H9 (cell line): ENCODE results near the gene LAMA5. TPM values are rescaled to one million over a fixed set of nuclear protein-coding genes. Genes with fewer than 3 reads are reported as not detected.

Source experiments
- DNase-seq: peaks from one replicate; pipeline ENCODE4 v3.0.0-alpha.2; 2017
- H2AFZ ChIP-seq: one replicate; pipeline ENCODE4 v1.6.1; 2013; ENCODE audit warnings: mild to moderate bottlenecking, low read length, control low read depth, moderate library complexity
- H2AK5ac ChIP-seq: 2 replicates; pipeline ENCODE4 v1.6.1; 2013; ENCODE audit warnings: low read length, control low read depth, mixed read lengths; ENCODE audit not compliant: insufficient read length
- H2BK120ac ChIP-seq: one replicate; pipeline ENCODE4 v1.6.1; 2013; ENCODE audit warnings: low read depth, mild to moderate bottlenecking, low read length, control low read depth, inconsistent platforms; ENCODE audit not compliant: poor library complexity, severe bottlenecking
- H2BK12ac ChIP-seq: 2 replicates; pipeline ENCODE4 v1.6.1; 2013; ENCODE audit warnings: low read length, control low read depth, mixed read lengths, low read depth; ENCODE audit not compliant: insufficient read length
- H2BK15ac ChIP-seq: 2 replicates; pipeline ENCODE4 v1.6.1; 2013; ENCODE audit warnings: low read depth, low read length, control low read depth
- H2BK20ac ChIP-seq: one replicate; pipeline ENCODE4 v1.6.1; 2013; ENCODE audit warnings: low read depth, mild to moderate bottlenecking, low read length, control low read depth, inconsistent platforms; ENCODE audit not compliant: poor library complexity, severe bottlenecking
- H2BK5ac ChIP-seq: 2 replicates; pipeline ENCODE4 v1.6.1; 2013; ENCODE audit warnings: low read length, control low read depth, mixed read lengths; ENCODE audit not compliant: insufficient read length
- H3K14ac ChIP-seq: 2 replicates; pipeline ENCODE4 v1.6.1; 2013; ENCODE audit warnings: low read length, control low read depth; ENCODE audit not compliant: insufficient read depth
- H3K18ac ChIP-seq: 2 replicates; pipeline ENCODE4 v1.6.1; 2013; ENCODE audit warnings: low read depth, mild to moderate bottlenecking, mixed read lengths, low read length, control low read depth; ENCODE audit not compliant: insufficient read length
- H3K23ac ChIP-seq: 2 replicates; pipeline ENCODE4 v1.6.1; 2013; ENCODE audit warnings: low read length, control low read depth, mixed read lengths, low read depth; ENCODE audit not compliant: insufficient read length
- H3K23me2 ChIP-seq: 2 replicates; pipeline ENCODE4 v1.6.1; 2013; ENCODE audit warnings: low read depth, mild to moderate bottlenecking, mixed read lengths, low read length, control low read depth; ENCODE audit not compliant: insufficient read length, poor library complexity, severe bottlenecking
- H3K27ac ChIP-seq: 2 replicates; pipeline ENCODE4 v1.5.1; 2013; ENCODE audit warnings: low read length, control low read depth, mixed read lengths, low read depth; ENCODE audit not compliant: insufficient read length
- H3K27me3 ChIP-seq: 2 replicates; pipeline ENCODE4 v1.6.1; 2013; ENCODE audit warnings: low read length, control low read depth, inconsistent platforms; ENCODE audit not compliant: insufficient read depth
- H3K4ac ChIP-seq: 2 replicates; pipeline ENCODE4 v1.6.1; 2013; ENCODE audit warnings: low read depth, mild to moderate bottlenecking, control low read depth, inconsistent platforms, low read length, moderate library complexity
- H3K4me1 ChIP-seq: 2 replicates; pipeline ENCODE4 v1.6.1; 2013; ENCODE audit warnings: low read length, control low read depth, inconsistent platforms; ENCODE audit not compliant: insufficient read depth
- H3K4me2 ChIP-seq: 2 replicates; pipeline ENCODE4 v1.6.1; 2013; ENCODE audit warnings: low read length, control low read depth, mixed read lengths; ENCODE audit not compliant: insufficient read length, insufficient read depth
- H3K56ac ChIP-seq: 2 replicates; pipeline ENCODE4 v1.6.1; 2013; ENCODE audit warnings: low read depth, mild to moderate bottlenecking, mixed read lengths, low read length, control low read depth; ENCODE audit not compliant: insufficient read length
- H3K79me1 ChIP-seq: 2 replicates; pipeline ENCODE4 v1.6.1; 2013; ENCODE audit warnings: low read depth, mild to moderate bottlenecking, moderate library complexity, low read length, control low read depth, inconsistent platforms; ENCODE audit not compliant: insufficient read depth, poor library complexity, severe bottlenecking
- H3K79me2 ChIP-seq: 2 replicates; pipeline ENCODE4 v1.6.1; 2013; ENCODE audit warnings: low read length, control low read depth, inconsistent platforms; ENCODE audit not compliant: insufficient read depth
- H3K9ac ChIP-seq: 2 replicates; pipeline ENCODE4 v1.6.1; 2013; ENCODE audit warnings: low read length, control low read depth, mixed read lengths; ENCODE audit not compliant: insufficient read length; ENCODE audit errors: extremely low read depth
- H3K9me3 ChIP-seq: one replicate; pipeline ENCODE4 v1.6.1; 2013; ENCODE audit warnings: low read depth, low read length, inconsistent platforms; ENCODE audit not compliant: control insufficient read depth
- H3T11ph ChIP-seq: one replicate; pipeline ENCODE4 v1.6.1; 2013; ENCODE audit warnings: mild to moderate bottlenecking, low read length, control low read depth, inconsistent platforms
- H4K20me1 ChIP-seq: one replicate; pipeline ENCODE4 v1.6.1; 2013; ENCODE audit not compliant: control insufficient read depth, insufficient read length, insufficient read depth
- H4K5ac ChIP-seq: 2 replicates; pipeline ENCODE4 v1.6.1; 2013; ENCODE audit warnings: low read depth, mild to moderate bottlenecking, mixed read lengths, low read length, control low read depth; ENCODE audit not compliant: insufficient read length
- H4K8ac ChIP-seq: replicated peaks from 2 replicates; pipeline ENCODE4 v1.6.1; 2013; ENCODE audit warnings: low read length, control low read depth, mixed read lengths, low read depth; ENCODE audit not compliant: insufficient read length
- H4K91ac ChIP-seq: 2 replicates; pipeline ENCODE4 v1.6.1; 2013; ENCODE audit warnings: low read depth, mild to moderate bottlenecking, moderate library complexity, mixed read lengths, low read length, control low read depth; ENCODE audit not compliant: insufficient read length
- H3K27ac Mint-ChIP-seq, 3 experiments: 2 replicates in 2 of 3; 3 replicates in 1 of 3; pipeline ENCODE4 v1.8.0; 2020 to 2021; ENCODE audit warnings: mixed read lengths in 3 of 3, mild to moderate bottlenecking in 1 of 3, moderate library complexity in 1 of 3
- H3K27me3 Mint-ChIP-seq: 2 replicates; pipeline ENCODE4 v1.8.0; 2021; ENCODE audit warnings: low read depth, mild to moderate bottlenecking, moderate library complexity, mixed read lengths
- H3K36me3 Mint-ChIP-seq, 3 experiments: 2 replicates in 2 of 3; 3 replicates in 1 of 3; pipeline ENCODE4 v1.8.0; 2020 to 2021; ENCODE audit warnings: low read depth in 3 of 3, mixed read lengths in 3 of 3; ENCODE audit not compliant: insufficient read depth in 1 of 3
- H3K4me1 Mint-ChIP-seq, 2 experiments: 2 replicates each; pipeline ENCODE4 v1.8.0; 2020; ENCODE audit warnings: mixed read lengths in 2 of 2
- H3K4me3 Mint-ChIP-seq, 2 experiments: 2 replicates in 1 of 2; 3 replicates in 1 of 2; pipeline ENCODE4 v1.8.0; 2020 to 2021; ENCODE audit warnings: mild to moderate bottlenecking in 2 of 2, mixed read lengths in 2 of 2, moderate library complexity in 1 of 2
- H3K9me3 Mint-ChIP-seq, 2 experiments: 2 replicates in 1 of 2; 3 replicates in 1 of 2; pipeline ENCODE4 v1.8.0; 2020; ENCODE audit warnings: mild to moderate bottlenecking in 2 of 2, mixed read lengths in 2 of 2, moderate library complexity in 1 of 2
- CTCF ChIP-seq: fragments of 200-600 bp; sonication (generic); conservative IDR thresholded peaks from 3 replicates; pipeline ENCODE4 v1.8.0; 2021; ENCODE audit warnings: antibody characterized with exemption, mild to moderate bottlenecking
- WGBS: extraction: QIAGEN DNeasy Blood & Tissue Kit; methylation state at CpG from one replicate; pipeline ENCODE4 v1.1.7; 2013; ENCODE audit warnings: missing lambda C conversion rate, low lambda C conversion rate, mixed read lengths; ENCODE audit not compliant: insufficient read length; ENCODE audit errors: extremely low coverage; 5-methylcytosine and 5-hydroxymethylcytosine counted together
- total RNA-seq: library from RNA; stranded (reverse); gene quantifications from 2 replicates; pipeline ENCODE4 v1.2.1, GENCODE V29; 2021

Gene LAMA5
- total RNA-seq, 1 experiment from 2014 or later = 200 TPM

GRCh38 chr20:62309198-62309944, 57.7 kb downstream of the LAMA5 start:
- no peak overlapping the region for H3K4me3 Mint-ChIP-seq
- DNase-seq = no peak
- Histone ChIP-seq H4K91ac (no peak overlapping the region), H3K4ac (no peak overlapping the region), H2BK15ac (no peak overlapping the region), H4K5ac (no peak overlapping the region), H3K23me2 (no peaks in the 10 kb centered on the region), H3K18ac (no peak overlapping the region), H3K9ac (no peak overlapping the region), H3K27me3 (no peaks in the 10 kb centered on the region), H2AFZ (no peak overlapping the region), H2BK5ac (no peak overlapping the region), H3K4me2 (no peak overlapping the region), H2BK12ac (no peak overlapping the region), H4K20me1 (no peaks in the 10 kb centered on the region), H3K14ac (no peak overlapping the region), H3K56ac (no peak overlapping the region), H4K8ac (no peak overlapping the region), H2BK120ac (no peak overlapping the region), H3K79me1 (no peaks in the 10 kb centered on the region), H3K4me1 (no peaks in the 10 kb centered on the region; the same call in 1 of the 2 replicates), H2BK20ac (no peak overlapping the region), H3K23ac (no peak overlapping the region), H2AK5ac (no peak overlapping the region), H3K79me2 (peaks cover 6% of the 10 kb centered on the region; the same call in 1 of the 2 replicates), H3K9me3 (no peaks in the 10 kb centered on the region), H3K27ac (no peak overlapping the region), H3T11ph (no peak overlapping the region)
- H3K36me3 Mint-ChIP-seq = peaks cover 18 to 63% (median 63%) of the 10 kb centered on the region in 3 experiments
- H3K9me3 Mint-ChIP-seq = no peaks in the 10 kb centered on the region
- peak overlapping the region in 1 of 3 experiments; percentile 85; a peak in 1 of 7 replicates for H3K27ac Mint-ChIP-seq
- TF ChIP-seq CTCF = no peak
- H3K27me3 Mint-ChIP-seq = no peaks in the 10 kb centered on the region
- peaks cover 8 to 10% of the 10 kb centered on the region in 2 experiments for H3K4me1 Mint-ChIP-seq
- no CpG with 5 or more reads among the region's 26 CpGs for WGBS
